Transverse colon (tissue), 4 donors: ENCODE data around the gene HDAC4. TPM values are rescaled to one million over a fixed set of nuclear protein-coding genes. Genes with fewer than 3 reads are reported as not detected.
A peak's percentile ranks its signal among the peaks of the same experiment; 100 is the strongest.

Source experiments
- DNase-seq: peaks from one replicate; pipeline ENCODE4 v3.0.0-alpha.2; 2019
- H3K27ac ChIP-seq, 4 donors: fragments of 200-600 bp; sonication (generic); 2 replicates each; pipeline ENCODE4 v1.5.1; 2016 to 2018; ENCODE audit warnings: inconsistent platforms in 4 of 4
- H3K27me3 ChIP-seq: fragments of 200-600 bp; sonication (generic); 2 replicates; pipeline ENCODE4 v1.5.1; 2017; ENCODE audit warnings: inconsistent platforms
- H3K36me3 ChIP-seq, 4 donors: fragments of 200-600 bp; sonication (generic); 2 replicates each; pipeline ENCODE4 v1.5.1; 2017 to 2019; ENCODE audit warnings: inconsistent platforms in 4 of 4
- H3K4me1 ChIP-seq, 4 donors: fragments of 200-600 bp; sonication (generic); 2 replicates each; pipeline ENCODE4 v1.5.1; 2017 to 2020; ENCODE audit warnings: inconsistent platforms in 4 of 4
- H3K4me3 ChIP-seq, 4 donors: fragments of 200-600 bp; sonication (generic); 1 replicate in 1 of 4; 2 replicates in 3 of 4; pipeline versions ENCODE4 v1.5.1 to v1.6.1; 2017 to 2019; ENCODE audit warnings: inconsistent platforms in 4 of 4
- H3K9me3 ChIP-seq, 2 donors: fragments of 200-600 bp; sonication (generic); 2 replicates each; pipeline ENCODE4 v1.5.1; 2017 to 2019; ENCODE audit warnings: inconsistent platforms in 2 of 2
- EP300 ChIP-seq: sonication (generic); formaldehyde crosslinking; IDR thresholded peaks from one replicate; pipeline ENCODE4 v1.6.1; 2017; ENCODE audit warnings: antibody characterized with exemption, low read depth
- POLR2A ChIP-seq: fragments of 450-650 bp; IDR thresholded peaks from one replicate; pipeline ENCODE4 v1.6.1; 2016; ENCODE audit warnings: antibody characterized with exemption, mild to moderate bottlenecking, moderate library complexity
- POLR2AphosphoS5 ChIP-seq, 3 donors: sonication (generic); formaldehyde crosslinking; IDR thresholded peaks; one replicate each; pipeline ENCODE4 v1.6.1; 2016; ENCODE audit warnings: antibody characterized with exemption in 3 of 3
- WGBS, 2 donors: methylation state at CpG; one replicate each; pipeline ENCODE4 v1.1.5; 2018; ENCODE audit warnings: low coverage in 1 of 2; 5-methylcytosine and 5-hydroxymethylcytosine counted together
- in situ Hi-C, 4 donors: fragments of 200-750 bp; cut with MboI; loops; one replicate each; pipeline versions ENCODE4 v1.15.0 to v1.15.1; 2017; ENCODE audit warnings: low sequenced_read_pairs in 3 of 4, low pct_ligation_motif_present in 1 of 4, low pct_unique_long_range_greater_than_20kb in 1 of 4
- intact Hi-C: fragments of 100-400 bp; cut with DNase I; formaldehyde crosslinking; loops from one replicate; pipeline ENCODE4 v1.15.1; 2023; ENCODE audit warnings: low total_unique reads
- total RNA-seq, 4 donors: library from RNA; depleted of rRNA; stranded (reverse); fragments of >200 nt; gene quantifications; one replicate each; pipeline ENCODE4 v1.1.0, GENCODE V29; 2016
- TF ChIP-seq, protein P1 (sequence below), 5 experiments: fragments of 200-600 bp in 3 of 5; fragments of 450-650 bp in 2 of 5; sonication (generic) in 3 of 5; IDR thresholded peaks; 1 replicate in 2 of 5; 2 replicates in 3 of 5; pipeline ENCODE4 v1.5.1; 2016 to 2017; ENCODE audit warnings: antibody characterized with exemption in 5 of 5, inconsistent platforms in 3 of 5, mild to moderate bottlenecking in 2 of 5, moderate library complexity in 1 of 5

HDAC4 gene
- total RNA-seq, 4 donors from 2014 or later = 33.9 to 192 (median 112) TPM

GRCh38 chr2:239201531-239201876, 199.3 kb downstream of the HDAC4 start:
- Histone ChIP-seq H3K9me3 (no peaks in the 10 kb centered on the region), H3K4me3 (no peak overlapping the region), H3K4me1 (peaks cover 0 to 14% (median 9%) of the 10 kb centered on the region in 4 donors), H3K36me3 (no peaks in the 10 kb centered on the region), H3K27ac (peak overlapping the region in 1 of 4 donors; percentile 28), H3K27me3 (no peaks in the 10 kb centered on the region)
- 72 to 89% methylated on average over 3 to 6 of the region's 6 CpGs for WGBS, 2 donors
- DNase-seq = no peak
- no peak for TF ChIP-seq POLR2AphosphoS5 (IDR thresholded peaks at IDR 0.05)
- no peak for TF ChIP-seq POLR2A
- TF ChIP-seq EP300 = no peak
- TF ChIP-seq, protein P1, sequence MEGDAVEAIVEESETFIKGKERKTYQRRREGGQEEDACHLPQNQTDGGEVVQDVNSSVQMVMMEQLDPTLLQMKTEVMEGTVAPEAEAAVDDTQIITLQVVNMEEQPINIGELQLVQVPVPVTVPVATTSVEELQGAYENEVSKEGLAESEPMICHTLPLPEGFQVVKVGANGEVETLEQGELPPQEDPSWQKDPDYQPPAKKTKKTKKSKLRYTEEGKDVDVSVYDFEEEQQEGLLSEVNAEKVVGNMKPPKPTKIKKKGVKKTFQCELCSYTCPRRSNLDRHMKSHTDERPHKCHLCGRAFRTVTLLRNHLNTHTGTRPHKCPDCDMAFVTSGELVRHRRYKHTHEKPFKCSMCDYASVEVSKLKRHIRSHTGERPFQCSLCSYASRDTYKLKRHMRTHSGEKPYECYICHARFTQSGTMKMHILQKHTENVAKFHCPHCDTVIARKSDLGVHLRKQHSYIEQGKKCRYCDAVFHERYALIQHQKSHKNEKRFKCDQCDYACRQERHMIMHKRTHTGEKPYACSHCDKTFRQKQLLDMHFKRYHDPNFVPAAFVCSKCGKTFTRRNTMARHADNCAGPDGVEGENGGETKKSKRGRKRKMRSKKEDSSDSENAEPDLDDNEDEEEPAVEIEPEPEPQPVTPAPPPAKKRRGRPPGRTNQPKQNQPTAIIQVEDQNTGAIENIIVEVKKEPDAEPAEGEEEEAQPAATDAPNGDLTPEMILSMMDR (IDR thresholded peaks at IDR 0.05) = no peak
- intact Hi-C loops = no loop called here
- in situ Hi-C loops = no loop called here

GRCh38 chr2:239200646-239201530, 199.9 kb downstream of the HDAC4 start:
- no peaks in the 10 kb centered on the region for H3K9me3 ChIP-seq
- TF ChIP-seq, protein P1 (IDR thresholded peaks at IDR 0.05) = no peak
- TF ChIP-seq POLR2A (no peak), POLR2AphosphoS5 (IDR thresholded peaks at IDR 0.05) (no peak), EP300 (no peak)
- H3K4me1 ChIP-seq = peaks cover 0 to 14% (median 9%) of the 10 kb centered on the region in 4 donors
- no peak overlapping the region for H3K4me3 ChIP-seq
- no peaks in the 10 kb centered on the region for H3K27me3 ChIP-seq
- no peak for DNase-seq
- 76 to 85% methylated on average over 12 to 20 of the region's 20 CpGs for WGBS, 2 donors
- H3K27ac ChIP-seq = peak overlapping the region in 1 of 4 donors; percentile 28
- in situ Hi-C loops = no loop called here
- no peaks in the 10 kb centered on the region for H3K36me3 ChIP-seq
- intact Hi-C loops = no loop called here

GRCh38 chr2:239199041-239199768, 201.6 kb downstream of the HDAC4 start:
- peak overlapping the region; percentile 61 to 75 (median 65) for H3K27ac ChIP-seq
- no peak overlapping the region for H3K4me3 ChIP-seq
- no peaks in the 10 kb centered on the region for H3K27me3 ChIP-seq
- peaks cover 0 to 14% (median 7%) of the 10 kb centered on the region in 4 donors for H3K4me1 ChIP-seq
- WGBS, 2 donors = 61 to 63% methylated on average over 7 to 21 of the region's 21 CpGs
- H3K9me3 ChIP-seq = no peaks in the 10 kb centered on the region
- in situ Hi-C loops (no loop called here), intact Hi-C loops (no loop called here)
- no peak for DNase-seq
- no peaks in the 10 kb centered on the region for H3K36me3 ChIP-seq
- TF ChIP-seq, protein P1 (IDR thresholded peaks at IDR 0.05) = no peak
- TF ChIP-seq POLR2A = no peak
- TF ChIP-seq EP300 = no peak
- TF ChIP-seq POLR2AphosphoS5 (IDR thresholded peaks at IDR 0.05) = peak in 1 of 3 donors; percentile 19

GRCh38 chr2:239198221-239198620, 202.6 kb downstream of the HDAC4 start:
- Histone ChIP-seq H3K36me3 (no peaks in the 10 kb centered on the region), H3K27ac (peak overlapping the region in 2 of 4 donors; percentile 61 to 75), H3K4me3 (no peak overlapping the region), H3K9me3 (no peaks in the 10 kb centered on the region), H3K4me1 (peaks cover 0 to 14% (median 7%) of the 10 kb centered on the region in 4 donors), H3K27me3 (no peaks in the 10 kb centered on the region)
- in situ Hi-C loops (no loop called here), intact Hi-C loops (no loop called here)
- 80 to 92% methylated on average over 1 to 8 of the region's 8 CpGs for WGBS, 2 donors
- DNase-seq = peak; percentile 7
- TF ChIP-seq, protein P1 (IDR thresholded peaks at IDR 0.05) = no peak
- TF ChIP-seq EP300 = no peak
- no peak for TF ChIP-seq POLR2A
- TF ChIP-seq POLR2AphosphoS5 (IDR thresholded peaks at IDR 0.05) = no peak
